Measurements from ENCODE around the gene LOXL3.

The LOXL3 gene

DNA sequence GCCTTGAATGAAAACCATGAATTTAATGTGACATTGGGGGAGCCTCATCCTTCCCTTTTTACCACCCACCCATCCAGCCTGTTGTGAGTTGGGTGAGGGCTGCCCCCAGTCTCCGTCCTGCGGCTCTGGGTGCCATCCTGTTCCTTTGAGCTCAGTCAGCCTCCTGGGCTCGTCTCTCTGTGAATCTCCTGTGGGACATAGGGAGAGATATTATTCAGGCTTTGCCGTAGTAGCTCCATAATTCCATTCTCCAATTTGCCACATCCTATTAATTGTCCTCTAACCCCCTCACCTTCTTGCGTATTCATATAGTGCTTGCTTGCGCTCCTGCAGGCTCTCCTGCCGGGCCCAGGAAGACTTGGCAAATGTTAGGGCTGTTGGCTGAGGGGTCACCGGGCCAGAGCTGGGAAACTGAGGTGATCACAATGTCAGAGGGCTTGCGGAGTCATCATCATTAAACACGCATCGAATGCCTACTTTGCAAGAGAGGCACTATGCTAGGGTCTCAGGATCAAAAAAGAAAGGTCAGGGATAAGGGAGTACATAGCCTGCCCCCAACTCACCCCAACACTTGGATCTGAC lies 27.0 kb downstream of the LOXL3 start:
- no peak for DNase-seq (ENCODE audit: low read depth, low spot score)

DNA sequence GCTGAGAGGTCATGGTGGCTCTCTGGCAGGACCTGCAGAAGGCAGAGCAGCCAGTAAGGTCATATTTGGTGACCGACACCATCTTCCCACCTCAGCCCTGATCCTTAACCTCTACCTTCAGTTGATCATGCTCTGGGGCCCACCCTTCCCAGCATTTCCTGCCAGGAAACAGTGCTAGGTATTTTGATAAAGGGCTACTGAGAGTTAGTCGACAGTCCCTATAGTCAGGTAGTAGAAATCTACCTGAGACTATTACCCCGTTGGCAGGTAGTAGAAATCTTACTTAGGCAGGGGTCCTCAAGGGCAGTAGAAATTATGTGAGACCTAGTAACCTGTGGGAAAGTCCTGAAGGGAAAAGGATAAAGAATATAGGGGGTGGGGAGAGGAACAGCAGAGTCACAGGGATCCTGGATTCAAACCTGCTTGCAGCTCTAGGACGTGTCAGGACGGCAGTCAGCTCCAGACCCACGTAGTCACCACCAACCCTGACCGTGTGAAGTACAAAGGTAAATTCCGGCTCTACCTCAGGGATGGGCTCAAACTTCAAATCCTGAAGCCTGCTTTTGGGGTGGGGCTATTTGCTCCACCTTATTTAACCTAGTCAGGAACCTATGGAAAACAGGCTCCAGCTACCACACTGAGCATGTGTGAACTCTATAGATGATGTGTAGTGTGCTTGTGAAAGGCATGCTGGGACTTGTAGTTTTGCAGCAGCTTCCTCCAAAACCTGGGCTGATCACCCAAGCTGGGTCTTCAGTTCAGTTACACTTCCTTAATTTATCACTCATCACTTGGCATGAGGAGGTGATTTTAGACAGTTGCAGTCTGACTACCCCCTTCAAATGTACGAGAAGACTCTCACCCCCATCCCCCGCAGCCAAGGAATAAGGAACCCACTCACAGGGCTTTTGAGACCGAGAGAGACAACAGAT lies 27.8 kb downstream of the LOXL3 start, which contains the start of gene DQX1:
TSS of gene DQX1 (minus strand) at position 515 of the 932 bp plus-strand sequence. CDS start at position 13, 502 bp downstream.
- no peak for DNase-seq (ENCODE audit: low read depth, low spot score)

DNA sequence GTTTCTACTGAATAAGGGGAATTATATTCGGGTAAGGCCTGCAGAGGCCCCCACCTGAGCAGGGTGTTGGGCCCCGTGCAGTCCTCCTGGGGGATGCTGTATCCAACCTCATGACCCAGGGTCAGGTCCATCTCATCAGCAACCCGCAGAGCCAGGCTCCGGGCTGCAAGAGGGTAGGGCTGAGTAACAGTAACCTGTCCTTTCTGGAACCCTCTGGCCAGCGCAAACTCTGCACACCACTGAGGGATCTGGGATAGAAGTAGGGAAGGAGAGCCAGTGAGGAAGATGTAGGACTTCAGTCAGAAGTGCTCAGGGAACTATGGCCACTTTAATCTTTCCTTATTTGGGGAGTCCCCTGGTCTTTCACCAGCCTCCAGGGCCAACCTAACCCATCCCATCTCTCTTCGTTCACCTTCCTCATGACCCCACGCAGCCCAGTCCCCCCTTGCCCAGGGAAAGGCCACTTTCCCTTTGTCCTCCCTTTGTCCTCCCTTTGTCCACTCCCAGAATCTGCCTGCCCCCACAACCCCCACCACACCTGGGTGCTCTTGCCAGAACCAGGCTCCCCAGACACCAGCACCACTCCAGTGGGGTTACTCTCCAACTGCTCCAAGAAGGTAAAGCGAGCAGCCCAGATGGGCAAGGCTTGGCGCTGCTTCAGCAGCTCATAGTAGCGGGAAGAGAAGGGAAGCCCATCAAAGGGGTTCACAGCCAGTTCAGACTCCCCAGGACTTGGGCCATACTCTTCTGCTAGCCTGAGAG lies 28.6 kb downstream of the LOXL3 start:
- no peak for DNase-seq (ENCODE audit: low read depth, low spot score)

DNA sequence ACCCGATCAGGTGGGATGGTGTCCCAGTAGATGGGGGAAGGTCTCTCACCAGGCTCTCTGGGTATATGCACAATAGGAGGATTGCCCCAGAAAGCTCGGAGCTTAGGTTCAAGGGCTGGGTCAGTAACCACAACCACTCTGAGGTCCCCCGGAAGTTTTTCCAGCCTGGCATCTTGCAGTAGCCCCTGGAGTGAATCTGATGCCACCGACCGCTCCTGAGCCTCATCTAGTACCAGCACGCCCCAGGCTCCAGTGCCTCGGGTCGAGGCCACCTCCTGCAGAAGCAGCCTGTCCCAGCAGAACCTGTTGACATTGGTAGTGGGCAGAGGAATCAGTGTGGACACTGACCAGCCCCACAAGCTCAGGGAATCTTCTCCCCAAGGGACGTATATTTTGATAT lies 29.7 kb downstream of the LOXL3 start:
- no peak for DNase-seq (ENCODE audit: low read depth, low spot score)

DNA sequence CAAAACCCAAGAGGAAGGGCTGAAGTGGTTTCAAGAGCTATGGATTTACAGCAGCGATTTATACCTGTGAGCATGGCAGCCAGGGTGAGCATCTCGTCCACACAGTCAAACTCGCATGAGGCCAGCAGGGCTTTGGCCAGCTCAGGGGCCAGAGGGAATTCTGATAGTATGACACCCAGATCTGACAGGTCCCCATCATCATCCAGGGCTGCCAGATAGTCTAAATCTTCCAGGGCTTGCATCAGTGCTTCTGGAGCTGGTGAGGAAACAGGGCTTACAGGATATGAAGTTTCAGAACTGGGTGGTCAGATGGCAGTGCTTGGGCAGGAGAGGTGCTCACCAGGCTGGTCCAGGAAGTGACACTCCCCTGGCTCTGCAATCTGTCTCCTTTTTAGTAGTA lies 31.2 kb downstream of the LOXL3 start:
- no peak for DNase-seq (ENCODE audit: low read depth, low spot score)

DNA sequence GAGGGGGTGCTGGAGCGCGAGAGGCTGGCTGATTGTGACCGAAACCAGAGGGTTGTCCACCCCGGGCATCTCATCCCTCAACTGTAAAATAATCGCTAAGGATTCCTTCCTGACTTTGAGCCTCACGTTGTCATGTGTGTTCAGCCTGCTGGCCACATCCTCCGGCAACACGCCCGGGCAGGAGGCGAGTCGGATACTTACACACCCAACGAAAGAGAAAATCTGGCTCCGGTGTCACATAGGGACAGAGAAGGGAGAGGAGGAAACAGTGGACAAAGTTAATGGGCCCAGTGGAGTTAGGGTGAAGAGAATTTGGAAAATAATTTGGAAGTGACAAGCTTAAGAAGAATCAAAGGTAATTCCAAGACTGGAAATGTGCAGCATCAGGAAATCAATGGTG lies 37.1 kb downstream of the LOXL3 start:
- no peak for DNase-seq (ENCODE audit: low read depth, low spot score)

DNA sequence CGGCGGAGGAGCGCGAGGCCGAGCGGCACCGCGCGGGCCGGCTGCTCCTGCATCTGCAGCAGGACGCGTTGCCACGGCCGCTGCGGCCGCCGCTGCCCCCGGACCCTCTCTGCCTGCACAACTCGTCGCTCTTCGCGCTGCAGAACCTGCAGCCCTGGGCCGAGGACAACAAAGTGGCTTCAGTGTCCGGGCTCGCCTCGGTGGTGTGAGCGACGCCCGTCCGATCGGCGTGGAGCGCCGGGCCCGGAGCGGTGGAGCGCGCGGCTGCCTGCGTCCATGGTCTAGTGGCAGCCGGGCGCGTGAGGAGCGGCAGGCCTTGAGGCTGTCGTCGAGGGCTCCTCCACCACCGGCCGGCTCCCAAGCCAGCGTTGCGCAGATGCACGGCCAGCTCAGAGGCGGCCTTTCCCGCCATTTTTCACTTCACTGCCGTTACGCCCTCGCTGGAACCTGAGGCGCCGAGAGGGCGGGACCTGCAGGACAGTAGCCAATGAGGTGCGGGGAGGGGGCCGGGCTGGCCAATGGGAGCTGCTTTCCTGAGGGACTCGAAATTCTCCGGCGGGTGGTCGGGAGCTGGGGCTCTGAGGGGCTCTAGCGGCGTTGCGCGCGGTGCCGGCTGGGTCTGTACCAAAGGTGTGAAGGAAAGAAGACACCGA lies 37.6 kb downstream of the LOXL3 start:
- DNase-seq (ENCODE audit: low read depth, low spot score) = no peak

DNA sequence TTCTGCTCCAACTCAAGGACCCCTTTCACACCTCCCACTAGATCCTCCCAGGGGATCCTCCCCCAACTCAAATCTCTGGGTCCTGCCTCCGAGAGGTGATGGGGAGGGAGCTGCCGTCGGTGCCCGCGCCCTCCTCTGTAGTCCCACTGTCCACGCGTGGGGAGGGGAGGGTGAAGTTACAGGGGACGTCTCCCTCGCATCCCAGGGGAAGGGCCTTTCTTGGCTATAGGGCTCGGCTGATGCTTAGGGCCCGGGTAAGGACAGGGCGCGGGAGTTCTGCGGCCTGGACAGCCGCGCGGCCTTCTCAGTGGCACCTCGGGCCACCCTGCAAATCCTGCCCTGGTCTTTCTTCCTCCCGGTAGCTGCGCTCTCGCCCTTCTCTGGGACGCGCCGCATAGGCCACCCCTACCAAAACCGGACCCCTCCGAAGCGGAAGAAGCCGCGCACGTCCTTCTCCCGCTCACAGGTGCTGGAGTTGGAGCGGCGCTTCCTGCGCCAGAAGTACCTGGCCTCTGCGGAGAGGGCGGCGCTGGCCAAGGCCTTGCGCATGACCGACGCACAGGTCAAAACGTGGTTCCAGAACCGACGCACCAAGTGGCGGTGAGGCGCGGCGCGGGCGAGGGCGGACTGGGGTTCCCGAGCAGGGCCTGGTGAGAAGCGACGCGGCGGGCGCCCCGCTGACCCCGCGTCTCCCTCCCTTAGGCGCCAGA lies 38.3 kb downstream of the LOXL3 start:
- DNase-seq (ENCODE audit: low read depth, low spot score) = no peak

DNA sequence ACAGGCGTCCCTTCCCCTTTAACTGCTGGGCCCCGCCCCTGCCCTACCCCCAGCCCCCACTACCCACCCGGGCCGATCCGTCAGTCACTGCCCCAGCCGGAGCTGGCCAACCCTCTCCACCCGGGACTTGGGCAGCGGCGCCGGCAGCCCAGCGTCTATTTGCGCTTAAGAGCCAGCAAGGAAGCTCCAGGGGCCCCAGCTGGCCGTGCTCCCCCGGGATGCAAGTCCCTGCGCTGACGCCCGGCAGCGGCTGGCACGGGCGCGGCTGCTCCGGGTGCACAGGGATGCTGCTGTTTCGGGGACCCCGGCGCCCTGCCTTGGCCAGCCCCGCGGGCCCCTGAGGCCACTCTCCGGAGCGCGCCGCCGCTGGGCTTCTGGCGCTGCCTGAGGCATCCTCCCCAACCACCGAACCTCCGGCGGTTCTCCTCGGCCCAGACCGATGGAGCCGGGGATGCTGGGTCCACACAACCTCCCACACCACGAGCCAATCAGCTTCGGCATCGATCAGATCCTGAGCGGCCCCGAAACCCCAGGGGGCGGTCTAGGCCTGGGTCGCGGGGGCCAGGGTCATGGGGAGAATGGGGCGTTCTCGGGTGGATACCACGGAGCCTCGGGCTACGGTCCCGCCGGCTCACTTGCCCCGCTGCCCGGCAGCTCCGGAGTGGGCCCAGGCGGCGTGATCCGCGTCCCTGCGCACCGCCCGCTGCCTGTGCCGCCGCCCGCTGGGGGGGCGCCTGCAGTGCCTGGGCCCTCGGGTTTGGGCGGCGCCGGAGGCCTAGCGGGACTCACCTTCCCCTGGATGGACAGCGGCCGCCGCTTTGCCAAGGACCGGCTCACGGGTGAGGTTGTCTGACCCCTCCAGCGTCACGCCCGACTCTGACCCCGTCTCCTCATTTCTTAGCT lies 39.1 kb downstream of the LOXL3 start, which contains the start of gene TLX2:
TSS of gene TLX2 (plus strand) at position 83 of the 903 bp plus-strand sequence. CDS start at position 440, 357 bp downstream.
- no peak for DNase-seq (ENCODE audit: low read depth, low spot score)

DNA sequence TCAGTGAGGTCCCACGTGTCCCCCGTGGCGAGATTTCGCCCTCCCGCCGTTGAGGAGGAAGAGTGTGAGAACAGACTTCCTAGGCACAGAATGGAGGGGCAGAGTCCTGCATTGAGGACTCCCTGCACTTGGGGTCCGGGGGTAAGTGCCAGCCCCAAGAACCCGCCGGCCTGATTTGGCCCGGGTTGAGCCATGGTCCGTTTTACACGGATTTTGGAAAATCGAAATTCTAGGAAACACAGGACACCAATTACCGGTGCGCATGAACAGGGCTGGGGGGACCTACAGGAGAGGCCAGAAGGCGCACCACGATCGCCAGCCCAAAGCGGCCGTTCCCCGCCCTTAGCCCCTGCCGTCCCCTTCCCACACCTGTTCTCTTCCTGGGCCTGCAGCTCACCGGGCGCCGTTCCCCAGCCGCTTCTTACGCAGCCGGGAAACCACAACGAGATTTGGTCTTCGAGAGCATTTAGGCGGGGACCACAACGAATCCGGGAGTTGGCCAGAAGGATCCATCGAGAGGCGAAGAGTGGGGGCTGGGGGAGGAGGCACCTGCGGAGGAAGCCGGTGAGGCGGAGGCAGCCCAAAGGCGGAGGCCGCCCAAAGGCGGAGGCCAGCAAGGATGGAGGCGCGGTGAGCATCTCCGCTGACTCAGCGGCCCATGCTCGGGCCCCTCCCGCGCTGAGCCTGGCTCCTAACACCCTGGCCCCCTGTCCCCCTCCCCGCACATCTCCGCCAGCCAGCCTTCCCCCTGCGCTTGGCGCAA lies 40.0 kb downstream of the LOXL3 start:
- no peak for DNase-seq (ENCODE audit: low read depth, low spot score)

DNA sequence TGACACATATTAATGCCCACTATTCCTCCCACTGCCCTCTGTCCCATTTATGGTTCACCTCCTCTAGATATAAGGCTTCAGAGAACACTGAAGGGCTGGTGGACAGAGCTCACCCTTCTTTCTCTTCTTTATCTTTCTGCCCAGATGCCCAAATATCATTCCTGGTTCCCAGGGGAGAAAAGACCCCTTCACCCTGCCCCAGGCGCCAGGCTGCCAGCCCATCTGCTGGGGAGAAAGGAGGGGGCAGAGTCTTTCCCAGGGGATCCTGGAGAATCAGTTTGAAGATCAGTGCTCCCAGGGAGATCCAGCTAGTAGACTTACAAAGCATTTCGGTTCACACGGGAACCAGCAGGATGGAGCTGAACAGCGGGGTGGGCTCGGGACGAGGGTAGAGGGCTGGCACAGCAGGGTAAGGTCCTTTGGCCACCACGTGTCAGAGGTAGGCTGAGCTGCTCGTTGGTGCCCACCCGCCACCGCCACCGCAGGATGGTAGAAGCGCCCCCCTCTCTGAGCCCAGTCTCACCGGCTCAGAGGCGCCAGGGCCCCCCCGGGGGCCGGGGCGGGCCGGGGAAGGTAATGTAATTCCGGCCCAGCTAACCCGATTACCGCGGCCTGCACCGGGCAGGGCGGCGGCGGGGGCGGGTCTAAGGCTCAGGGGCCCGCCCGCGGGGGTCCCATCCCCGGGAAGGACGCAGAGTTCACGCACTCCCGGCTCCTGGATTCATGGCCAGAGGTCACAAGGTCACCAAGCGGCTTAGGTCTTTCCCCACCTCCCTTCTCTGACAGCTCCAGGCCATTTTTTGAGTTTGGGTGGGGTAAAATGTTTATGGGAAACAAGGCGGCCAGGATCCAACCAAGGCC lies 40.8 kb downstream of the LOXL3 start:
- no peak for DNase-seq (ENCODE audit: low read depth, low spot score)

DNA sequence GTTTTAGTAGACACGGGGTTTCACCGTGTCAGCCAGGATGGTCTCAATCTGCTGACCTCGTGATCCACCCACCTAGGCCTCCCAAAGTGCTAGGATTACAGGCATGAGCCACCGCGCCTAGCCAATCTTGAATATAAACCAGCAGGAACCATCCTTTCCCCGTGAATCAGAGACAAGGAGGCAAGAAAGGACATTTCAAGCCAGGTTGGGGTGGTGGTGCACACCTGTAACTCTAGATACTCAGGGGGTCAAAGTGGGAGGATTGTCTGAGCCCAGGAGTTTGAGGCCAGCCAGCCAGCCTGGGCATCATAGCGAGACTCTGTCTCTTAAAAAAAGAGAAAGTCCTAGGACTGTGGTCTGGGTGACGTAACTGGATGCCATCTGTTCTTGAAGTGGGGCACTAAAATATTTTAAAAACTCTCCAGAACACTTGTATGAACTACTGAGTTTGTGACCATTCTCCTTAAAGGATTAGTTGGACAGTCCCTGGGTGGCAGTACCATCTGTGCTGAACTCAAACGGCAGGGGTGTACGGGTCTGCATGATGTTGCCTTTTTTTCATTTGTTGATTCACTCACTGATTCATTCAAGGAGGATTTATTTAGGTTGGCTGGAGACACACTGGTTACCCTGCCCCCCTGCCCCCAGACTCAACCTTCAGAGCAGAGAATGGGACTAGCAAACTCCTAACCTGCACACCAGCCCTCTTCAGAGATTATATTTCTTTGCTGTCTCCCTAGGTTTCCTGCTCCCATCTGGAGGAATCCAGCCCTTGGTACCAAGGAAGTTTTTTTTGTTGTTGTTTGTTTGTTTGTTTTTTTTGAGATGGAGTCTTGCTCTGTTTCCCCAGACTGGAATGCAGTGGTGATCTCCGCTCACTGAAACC lies 42.4 kb downstream of the LOXL3 start:
- DNase-seq (ENCODE audit: low read depth, low spot score) = no peak

DNA sequence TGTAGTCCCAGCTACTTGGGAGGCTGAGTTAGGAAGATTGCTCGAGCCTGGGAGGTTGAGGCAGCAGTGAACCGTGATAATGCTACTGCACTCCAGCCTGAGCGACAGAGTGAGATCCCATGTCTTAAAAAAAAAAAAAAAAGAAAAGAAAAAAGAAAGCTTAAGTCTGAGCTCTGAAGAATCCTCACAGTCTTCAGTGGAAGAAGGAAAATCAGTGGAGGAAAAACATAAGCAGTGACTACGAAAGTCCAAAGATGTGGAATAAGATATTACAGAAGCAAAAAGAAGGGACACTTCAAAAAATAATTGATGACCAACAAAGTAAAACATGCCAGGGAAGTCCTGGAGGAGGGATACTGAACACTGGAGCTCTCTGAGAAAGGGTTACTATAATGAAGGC lies 43.5 kb downstream of the LOXL3 start:
- DNase-seq (ENCODE audit: low read depth, low spot score) = no peak

DNA sequence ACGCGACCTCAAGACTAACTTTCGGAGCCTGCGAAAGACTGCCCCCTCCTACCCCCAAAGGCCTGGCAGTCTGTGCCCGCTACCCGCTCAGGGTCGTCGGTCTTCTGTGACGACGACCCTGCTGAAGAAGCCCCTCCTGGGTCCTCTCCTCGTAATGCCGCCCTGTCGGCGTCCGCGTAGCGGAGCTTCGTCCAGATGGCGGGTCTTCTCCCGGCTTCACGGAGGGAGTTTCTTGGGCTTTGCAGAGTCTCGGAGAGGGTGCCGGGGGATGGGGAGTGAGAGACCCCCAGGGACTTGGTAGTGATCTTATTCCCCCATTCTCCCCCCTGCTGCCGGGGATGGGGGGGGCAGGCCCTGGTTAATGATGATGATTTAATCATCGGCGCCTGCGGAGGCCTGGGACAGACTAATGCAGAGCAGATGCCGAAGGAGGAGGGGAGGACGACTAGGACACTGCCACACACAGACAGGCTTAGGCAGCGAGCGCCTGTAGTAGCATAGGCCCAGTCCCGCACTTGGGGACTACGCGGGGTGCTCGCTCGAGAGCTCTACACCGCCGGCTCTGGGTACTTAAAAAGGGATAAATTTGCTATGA lies 45.7 kb downstream of the LOXL3 start:
- DNase-seq (ENCODE audit: low read depth, low spot score) = no peak

DNA sequence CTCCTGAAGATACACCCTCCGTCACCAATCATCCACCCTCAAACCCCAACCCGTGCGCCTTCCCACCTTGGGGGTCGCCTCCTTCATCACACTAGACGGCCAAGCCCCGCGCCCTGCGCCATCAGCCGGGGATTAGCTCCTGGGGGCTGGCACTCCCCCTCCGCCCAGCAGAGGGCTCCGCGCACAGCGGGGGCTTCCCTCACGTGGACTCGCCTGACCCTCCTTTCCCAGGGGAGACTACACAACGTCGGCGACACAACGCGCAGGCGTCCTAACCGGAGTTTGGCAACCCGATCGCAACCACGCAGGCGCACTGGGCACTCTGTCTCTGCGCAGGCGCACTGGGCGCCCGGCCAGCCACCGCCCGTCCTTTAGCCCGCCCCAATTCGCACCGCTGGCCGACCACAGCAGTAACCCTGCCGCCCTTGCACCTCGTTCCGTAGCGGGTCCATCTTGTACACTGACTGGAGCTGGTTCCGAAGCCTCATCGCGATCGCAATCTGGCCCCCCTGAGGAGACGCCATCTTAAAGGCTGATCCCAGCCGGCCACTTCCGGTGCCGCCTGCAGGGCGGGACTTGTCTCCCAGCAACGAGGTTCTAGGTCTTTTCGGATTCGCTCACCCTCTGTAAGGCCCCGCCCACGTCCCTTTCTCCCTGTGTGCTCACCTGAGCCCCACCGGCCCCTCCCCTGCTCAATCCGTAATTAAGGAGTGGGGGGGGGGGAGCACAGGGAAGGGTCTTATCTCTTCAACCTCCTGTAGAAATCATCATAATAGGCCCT lies 46.4 kb downstream of the LOXL3 start, which contains the start of gene PCGF1:
TSS of gene PCGF1 (minus strand) at position 551 of the 781 bp plus-strand sequence. CDS start at position 524, 27 bp downstream.
- peak; percentile 96 for DNase-seq (ENCODE audit: low read depth, low spot score)

Data from smooth muscle cell of the brain vasculature (primary cell).